CD4-positive, alpha-beta memory T cell (primary cell): ENCODE results near the gene ADRA2A. TPM values are rescaled to one million over a fixed set of nuclear protein-coding genes. Genes with fewer than 3 reads are reported as not detected.

ENCODE experiments used
- CTCF ChIA-PET: fragments of 350-600 bp; sonication (Branson Sonifier 250); formaldehyde crosslinking; loops from one replicate; lab custom pipeline; 2021; ENCODE audit warnings: inconsistent platforms; ENCODE audit not compliant: partially characterized antibody; lab: Charles Lee
- POLR2A ChIA-PET: fragments of 350-600 bp; sonication (Branson Sonifier 250); formaldehyde crosslinking; loops from one replicate; lab custom pipeline; 2021; ENCODE audit not compliant: partially characterized antibody; lab: Charles Lee
- DNase-seq, 5 donors: peaks; one replicate each; pipeline versions ENCODE4 v3.0.0 to v3.0.0-alpha.2; 2020 to 2022; ENCODE audit warnings: mixed read lengths in 1 of 5
- H3K27ac ChIP-seq: one replicate; pipeline ENCODE4 v1.7.0; 2013; ENCODE audit warnings: low read depth, low read length
- H3K27me3 ChIP-seq: 2 replicates; pipeline ENCODE4 v1.7.0; 2013; ENCODE audit warnings: mild to moderate bottlenecking, low read length, moderate library complexity; ENCODE audit not compliant: insufficient read depth
- H3K36me3 ChIP-seq: 2 replicates; pipeline ENCODE4 v1.7.0; 2013; ENCODE audit warnings: mild to moderate bottlenecking, low read length, moderate library complexity; ENCODE audit not compliant: insufficient read depth
- H3K4me1 ChIP-seq: 2 replicates; pipeline ENCODE4 v1.7.0; 2013; ENCODE audit warnings: mild to moderate bottlenecking, low read length, moderate library complexity; ENCODE audit not compliant: insufficient read depth
- H3K4me3 ChIP-seq, 2 donors: one replicate each; pipeline ENCODE4 v1.7.0; 2013; ENCODE audit warnings: low read length in 2 of 2, mild to moderate bottlenecking in 1 of 2
- H3K9me3 ChIP-seq, 2 donors: one replicate each; pipeline ENCODE4 v1.7.0; 2013; ENCODE audit warnings: low read length in 2 of 2, control low read depth in 1 of 2; ENCODE audit not compliant: control insufficient read depth in 1 of 2
- H3K27ac Mint-ChIP-seq, 7 donors: one replicate each; pipeline ENCODE4 v1.8.0; 2020 to 2021; ENCODE audit warnings: mixed read lengths in 7 of 7, mild to moderate bottlenecking in 6 of 7, inconsistent platforms in 3 of 7, moderate library complexity in 3 of 7
- H3K27me3 Mint-ChIP-seq, 2 donors: one replicate each; pipeline ENCODE4 v1.8.0; 2020 to 2021; ENCODE audit warnings: mixed read lengths in 2 of 2
- H3K36me3 Mint-ChIP-seq, 2 donors: one replicate each; pipeline ENCODE4 v1.8.0; 2020 to 2021; ENCODE audit warnings: mixed read lengths in 2 of 2, inconsistent platforms in 1 of 2, mild to moderate bottlenecking in 1 of 2
- H3K4me1 Mint-ChIP-seq, 4 donors: one replicate each; pipeline ENCODE4 v1.8.0; 2020 to 2021; ENCODE audit warnings: mixed read lengths in 4 of 4, mild to moderate bottlenecking in 1 of 4
- H3K4me3 Mint-ChIP-seq, 8 donors: one replicate each; pipeline ENCODE4 v1.8.0; 2020 to 2021; ENCODE audit warnings: mixed read lengths in 8 of 8, mild to moderate bottlenecking in 7 of 8, moderate library complexity in 6 of 8, inconsistent platforms in 3 of 8
- H3K9me3 Mint-ChIP-seq, 8 donors: one replicate each; pipeline ENCODE4 v1.8.0; 2020 to 2021; ENCODE audit warnings: mixed read lengths in 8 of 8, mild to moderate bottlenecking in 5 of 8, inconsistent platforms in 3 of 8, moderate library complexity in 1 of 8
- intact Hi-C: fragments of 100-400 bp; cut with micrococcal nuclease; formaldehyde crosslinking; loops from one replicate; pipeline ENCODE4 v1.15.1; 2023
- polyA plus RNA-seq, 2 donors: library from polyadenylated mRNA; unstranded; fragments of 300-500 nt; fragmentation: Illumina TruSeq; gene quantifications; one replicate each; pipeline ENCODE4 v1.2.3, GENCODE V29; 2021
- total RNA-seq, 2 experiments: library from RNA; stranded (reverse); gene quantifications; one replicate each; pipeline ENCODE4 v1.2.3, GENCODE V29; 2021

ADRA2A gene
- total and polyA plus RNA-seq, 4 experiments from 2014 or later: not detected

- no peak overlapping the region for H3K4me3 Mint-ChIP-seq
- H3K27me3 Mint-ChIP-seq: peaks cover 12 to 16% of the 10 kb centered on the region in 2 donors
- Histone ChIP-seq H3K27me3 (no peaks in the 10 kb centered on the region), H3K27ac (no peak overlapping the region), H3K36me3 (no peaks in the 10 kb centered on the region), H3K4me3 (no peak overlapping the region), H3K4me1 (no peaks in the 10 kb centered on the region), H3K9me3 (no peaks in the 10 kb centered on the region)
- H3K36me3 Mint-ChIP-seq: no peaks in the 10 kb centered on the region
- no peak overlapping the region for H3K27ac Mint-ChIP-seq
- POLR2A ChIA-PET: no interaction called here
- no peaks in the 10 kb centered on the region for H3K4me1 Mint-ChIP-seq
- peaks cover 0 to 3% (median 0%) of the 10 kb centered on the region in 8 donors for H3K9me3 Mint-ChIP-seq
- CTCF ChIA-PET: no interaction called here
- intact Hi-C loops: no loop called here
- no peak for DNase-seq
These were observed 26.5 kb downstream of the ADRA2A start for GRCh38 chr10:111103196-111103840.

GRCh38 chr10:111104811-111105210, 28.0 kb downstream of the ADRA2A start:
- intact Hi-C loops: no loop called here

GRCh38 chr10:111106081-111106480, 29.3 kb downstream of the ADRA2A start:
- no peaks in the 10 kb centered on the region for H3K27me3 ChIP-seq
- peaks cover 5 to 12% of the 10 kb centered on the region in 2 donors for H3K27me3 Mint-ChIP-seq
- H3K9me3 Mint-ChIP-seq: peaks cover 0 to 3% (median 0%) of the 10 kb centered on the region in 8 donors
- no peak overlapping the region for H3K4me3 Mint-ChIP-seq
- POLR2A ChIA-PET: no interaction called here
- no peak overlapping the region for H3K27ac Mint-ChIP-seq
- H3K4me1 ChIP-seq: no peaks in the 10 kb centered on the region
- DNase-seq: no peak
- no peak overlapping the region for H3K4me3 ChIP-seq
- CTCF ChIA-PET: no interaction called here
- H3K9me3 ChIP-seq: no peaks in the 10 kb centered on the region
- H3K4me1 Mint-ChIP-seq: no peaks in the 10 kb centered on the region
- no peaks in the 10 kb centered on the region for H3K36me3 ChIP-seq
- no peak overlapping the region for H3K27ac ChIP-seq
- intact Hi-C loops: no loop called here
- H3K36me3 Mint-ChIP-seq: no peaks in the 10 kb centered on the region

More at GRCh38 chr10:111104811-111105210, 28.0 kb downstream of the ADRA2A start:
- ChIA-PET POLR2A (no interaction called here), CTCF (no interaction called here)
- Histone ChIP-seq H3K9me3 (no peaks in the 10 kb centered on the region), H3K36me3 (no peaks in the 10 kb centered on the region), H3K4me3 (no peak overlapping the region), H3K27ac (no peak overlapping the region), H3K27me3 (no peaks in the 10 kb centered on the region), H3K4me1 (no peaks in the 10 kb centered on the region)
- DNase-seq: no peak
- Mint-ChIP-seq H3K9me3 (peaks cover 0 to 3% (median 0%) of the 10 kb centered on the region in 8 donors), H3K4me1 (no peaks in the 10 kb centered on the region), H3K36me3 (no peaks in the 10 kb centered on the region), H3K4me3 (no peak overlapping the region), H3K27ac (no peak overlapping the region), H3K27me3 (peaks cover 6 to 14% of the 10 kb centered on the region in 2 donors)

- Mint-ChIP-seq H3K27me3 (peaks cover 2 to 12% of the 10 kb centered on the region in 2 donors), H3K9me3 (peaks cover 0 to 3% (median 0%) of the 10 kb centered on the region in 8 donors), H3K27ac (no peak overlapping the region), H3K4me1 (no peaks in the 10 kb centered on the region), H3K4me3 (no peak overlapping the region), H3K36me3 (no peaks in the 10 kb centered on the region)
- DNase-seq: no peak
- no peaks in the 10 kb centered on the region for H3K27me3 ChIP-seq
- intact Hi-C loops: no loop called here
- CTCF ChIA-PET: no interaction called here
- H3K27ac ChIP-seq: no peak overlapping the region
- H3K4me1 ChIP-seq: no peaks in the 10 kb centered on the region
- no peaks in the 10 kb centered on the region for H3K9me3 ChIP-seq
- POLR2A ChIA-PET: no interaction called here
- no peaks in the 10 kb centered on the region for H3K36me3 ChIP-seq
- no peak overlapping the region for H3K4me3 ChIP-seq
These were observed 30.2 kb downstream of the ADRA2A start for GRCh38 chr10:111107023-111107422.

- Histone ChIP-seq H3K9me3 (no peaks in the 10 kb centered on the region), H3K36me3 (no peaks in the 10 kb centered on the region), H3K4me3 (no peak overlapping the region), H3K4me1 (no peaks in the 10 kb centered on the region), H3K27me3 (no peaks in the 10 kb centered on the region), H3K27ac (no peak overlapping the region)
- intact Hi-C loops: no loop called here
- ChIA-PET CTCF (no interaction called here), POLR2A (no interaction called here)
- Mint-ChIP-seq H3K4me3 (no peak overlapping the region), H3K27ac (no peak overlapping the region), H3K36me3 (no peaks in the 10 kb centered on the region), H3K27me3 (peaks cover under 1 to 12% of the 10 kb centered on the region in 2 donors), H3K9me3 (peaks cover 0 to 3% (median 0%) of the 10 kb centered on the region in 8 donors), H3K4me1 (peaks cover 0 to 5% (median 4%) of the 10 kb centered on the region in 4 donors)
- no peak for DNase-seq
These were observed 31.0 kb downstream of the ADRA2A start for GRCh38 chr10:111107846-111108245.

- peaks cover 0 to 12% of the 10 kb centered on the region in 2 donors for H3K27me3 Mint-ChIP-seq
- no peak for DNase-seq
- Histone ChIP-seq H3K9me3 (no peaks in the 10 kb centered on the region), H3K27ac (no peak overlapping the region), H3K27me3 (no peaks in the 10 kb centered on the region), H3K4me1 (no peaks in the 10 kb centered on the region), H3K4me3 (no peak overlapping the region), H3K36me3 (no peaks in the 10 kb centered on the region)
- H3K4me1 Mint-ChIP-seq: peaks cover 0 to 6% (median 5%) of the 10 kb centered on the region in 4 donors
- no peak overlapping the region for H3K27ac Mint-ChIP-seq
- H3K36me3 Mint-ChIP-seq: no peaks in the 10 kb centered on the region
- intact Hi-C loops: no loop called here
- H3K9me3 Mint-ChIP-seq: peaks cover 0 to 3% (median 0%) of the 10 kb centered on the region in 8 donors
- CTCF ChIA-PET: no interaction called here
- POLR2A ChIA-PET: no interaction called here
- no peak overlapping the region for H3K4me3 Mint-ChIP-seq
These were observed 31.6 kb downstream of the ADRA2A start for GRCh38 chr10:111108441-111108840.

- POLR2A ChIA-PET: no interaction called here
- H3K4me3 Mint-ChIP-seq: no peak overlapping the region
- no peaks in the 10 kb centered on the region for H3K36me3 ChIP-seq
- no peak overlapping the region for H3K27ac ChIP-seq
- no peak overlapping the region for H3K27ac Mint-ChIP-seq
- no peak overlapping the region for H3K4me3 ChIP-seq
- DNase-seq: no peak
- no peaks in the 10 kb centered on the region for H3K9me3 ChIP-seq
- peaks cover 2 to 16% (median 14%) of the 10 kb centered on the region in 4 donors for H3K4me1 Mint-ChIP-seq
- intact Hi-C loops: no loop called here
- no peaks in the 10 kb centered on the region for H3K4me1 ChIP-seq
- H3K27me3 ChIP-seq: no peaks in the 10 kb centered on the region
- CTCF ChIA-PET: interaction anchor here (0.6 to 2.0 kb wide), 2 partner anchors 28 to 1307 kb away, joined by 3 to 4 read pairs; no protein-coding TSS in a partner anchor
- H3K36me3 Mint-ChIP-seq: no peaks in the 10 kb centered on the region
- H3K27me3 Mint-ChIP-seq: peaks cover 0 to 9% of the 10 kb centered on the region in 2 donors
- H3K9me3 Mint-ChIP-seq: peaks cover 0 to 4% (median 0%) of the 10 kb centered on the region in 8 donors
These were observed 32.8 kb downstream of the ADRA2A start for GRCh38 chr10:111109501-111110242.
